NCI-H1105 treated with DMSO at 0.1 percent for 48 hours (cell line): ENCODE results near the gene ARAP1.

Experiments
- DNase-seq: peaks from one replicate; lab custom pipeline; 2025; lab: John Stamatoyannopoulos, UW

ARAP1 gene

GRCh38 chr11:72742513-72743320 is 9.5 kb downstream of the ARAP1 start:
- DNase-seq = no peak

- no peak for DNase-seq
Measured at GRCh38 chr11:72741849-72742512, 10.2 kb downstream of the ARAP1 start.

GRCh38 chr11:72741429-72741833 is 10.8 kb downstream of the ARAP1 start:
- DNase-seq = no peak

GRCh38 chr11:72740562-72741428 is 11.4 kb downstream of the ARAP1 start:
- DNase-seq = no peak

GRCh38 chr11:72740060-72740424 is 12.2 kb downstream of the ARAP1 start:
- DNase-seq = no peak

- DNase-seq = no peak
Measured at GRCh38 chr11:72739240-72740059, 12.8 kb downstream of the ARAP1 start.

GRCh38 chr11:72738199-72739141 is 13.7 kb downstream of the ARAP1 start:
- DNase-seq = no peak

DNA sequence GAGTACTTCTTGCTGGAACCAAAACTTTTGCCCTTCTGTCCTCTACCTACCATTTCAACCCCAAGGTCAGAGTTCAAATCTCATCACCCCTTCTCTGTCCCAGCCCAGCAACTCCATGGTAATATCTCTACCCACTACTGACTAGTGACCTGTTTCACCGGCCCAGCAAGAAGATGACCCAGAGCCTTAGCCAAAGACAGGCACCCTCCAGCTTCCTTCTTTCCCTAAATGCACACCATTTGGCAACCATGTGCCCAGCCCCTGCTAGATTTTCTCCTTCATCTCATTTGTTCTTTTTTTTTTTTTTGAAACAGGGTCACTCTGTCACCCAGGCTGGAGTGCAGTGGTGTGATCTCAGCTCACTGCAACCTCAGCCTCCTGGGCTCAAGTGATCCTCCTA is 14.9 kb downstream of the ARAP1 start:
- no peak for DNase-seq

- DNase-seq = no peak
Measured at GRCh38 chr11:72736452-72737069, 15.6 kb downstream of the ARAP1 start.

GRCh38 chr11:72735495-72736027 is 16.6 kb downstream of the ARAP1 start:
- no peak for DNase-seq

DNA sequence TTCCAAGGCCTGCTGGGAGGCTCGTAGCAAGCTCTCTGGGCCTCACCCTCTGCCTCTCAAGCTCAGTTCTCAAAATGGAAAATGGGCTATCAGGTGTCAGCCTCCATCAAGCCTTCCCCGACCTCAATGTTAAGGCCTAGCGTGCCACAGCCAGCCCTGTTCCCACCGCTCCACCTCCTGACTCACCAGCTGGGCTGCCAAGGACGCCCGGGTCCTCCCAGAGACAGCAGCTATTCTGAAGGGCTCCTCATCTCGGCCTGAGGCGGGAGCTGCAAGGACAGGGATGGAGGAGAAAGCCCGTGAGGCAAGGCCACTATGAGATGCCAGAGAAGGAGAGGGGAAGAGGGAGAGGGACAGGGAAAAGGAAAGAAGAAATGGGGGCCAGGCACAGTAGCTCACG is 19.9 kb downstream of the ARAP1 start:
- DNase-seq = no peak

GRCh38 chr11:72730737-72731136 is 21.5 kb downstream of the ARAP1 start:
- no peak for DNase-seq

DNA sequence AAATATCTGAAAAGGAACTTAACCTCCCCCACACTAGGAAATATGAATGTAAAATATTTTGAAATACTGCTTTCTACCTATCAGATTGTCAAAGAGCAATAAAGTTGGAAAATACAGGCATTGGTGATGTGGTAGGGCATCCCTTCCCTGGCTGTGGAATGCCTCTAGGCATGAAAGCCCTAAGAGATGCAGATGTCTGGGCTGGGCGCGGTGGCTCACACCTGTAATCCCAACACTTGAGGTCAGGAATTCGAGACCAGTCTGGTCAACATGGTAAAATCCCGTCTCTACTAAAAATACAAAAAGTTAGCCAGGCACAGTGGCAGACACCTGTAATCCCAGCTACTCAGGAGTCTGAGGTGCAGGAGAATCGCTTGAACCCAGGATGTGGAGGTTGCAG is 22.0 kb downstream of the ARAP1 start:
- DNase-seq = no peak

GRCh38 chr11:72727521-72727920 is 24.7 kb downstream of the ARAP1 start:
- DNase-seq = no peak

- no peak for DNase-seq
Measured at GRCh38 chr11:72726266-72727220, 25.7 kb downstream of the ARAP1 start.

DNA sequence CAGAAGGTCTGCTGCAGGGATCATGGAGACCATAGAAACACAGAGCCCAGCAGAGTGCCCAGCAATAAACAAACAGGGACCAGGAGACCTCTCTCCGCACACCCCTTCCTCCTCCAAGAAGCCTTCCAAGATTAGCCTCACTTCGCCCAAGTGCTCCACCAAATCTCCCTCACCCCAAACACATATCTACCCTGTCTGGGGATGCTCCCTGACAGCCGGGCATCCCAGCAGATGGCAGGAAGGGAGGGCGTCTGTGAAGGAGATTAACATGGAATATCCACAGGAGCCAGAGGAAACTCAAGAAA is 26.5 kb downstream of the ARAP1 start:
- no peak for DNase-seq

GRCh38 chr11:72724851-72725723 is 27.1 kb downstream of the ARAP1 start:
- peak; percentile 78 for DNase-seq

DNA sequence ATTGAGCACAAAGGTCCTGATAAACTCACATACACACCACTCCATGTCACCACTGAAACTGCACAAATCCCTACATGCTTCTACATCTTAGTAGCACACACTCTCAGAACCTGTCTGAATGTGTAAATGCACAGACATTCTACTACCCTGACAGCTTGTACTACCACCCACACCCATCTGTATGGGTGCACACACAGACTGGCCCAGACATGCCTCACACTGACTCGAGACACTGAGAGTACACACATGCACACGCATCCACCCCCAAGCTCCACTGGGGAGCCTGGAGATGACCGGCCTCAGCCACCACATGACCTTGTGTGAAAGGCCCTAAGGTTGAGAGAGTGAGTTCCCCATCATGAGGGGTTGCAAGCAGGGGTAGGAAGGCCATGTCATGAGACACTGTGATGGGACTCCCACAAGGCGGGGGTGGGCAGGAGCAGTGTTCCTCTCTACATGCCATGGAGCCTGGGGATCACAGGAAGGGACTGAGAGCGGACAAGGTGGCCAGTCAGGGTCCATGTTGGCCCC is 28.1 kb downstream of the ARAP1 start:
- DNase-seq = no peak
